ENCODE data around the gene FFAR3.

Gene FFAR3

DNA sequence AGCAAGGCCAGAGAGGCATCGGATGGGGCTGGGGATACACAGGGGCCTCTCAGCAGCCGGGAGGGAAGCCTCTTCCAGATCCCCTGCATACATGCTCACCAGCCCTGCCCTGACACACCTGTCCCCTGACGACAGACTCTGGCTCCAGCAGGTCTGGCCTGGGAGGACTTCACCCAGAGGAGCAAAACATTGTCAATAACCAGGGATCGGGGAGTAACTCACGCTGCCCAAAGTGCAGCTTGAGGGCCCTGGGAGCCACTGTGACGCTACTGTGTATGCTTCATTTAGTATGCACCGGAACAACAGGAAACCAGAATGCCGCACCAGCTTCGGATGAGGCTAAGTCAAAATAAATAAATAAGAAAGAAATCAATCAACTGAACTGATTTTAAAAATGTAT lies 41.7 kb upstream of the FFAR3 start:
- Histone ChIP-seq H3K27ac (ENCODE audit: low read length) (no peak overlapping the region), H3K4me1 (ENCODE audit: control insufficient read depth in 1 of 2, insufficient read depth in 2 of 2, low read length in 2 of 2) (no peaks in the 10 kb centered on the region), H3K9me3 (ENCODE audit: control insufficient read depth in 1 of 2, low read length in 2 of 2) (no peaks in the 10 kb centered on the region), H3K36me3 (ENCODE audit: control insufficient read depth in 1 of 2, insufficient read depth in 2 of 2, low read length in 2 of 2) (no peaks in the 10 kb centered on the region), H3K27me3 (ENCODE audit: low read depth, low read length) (no peaks in the 10 kb centered on the region), H3K4me3 (ENCODE audit: low read depth in 1 of 2, low read length in 2 of 2) (no peak overlapping the region)

DNA sequence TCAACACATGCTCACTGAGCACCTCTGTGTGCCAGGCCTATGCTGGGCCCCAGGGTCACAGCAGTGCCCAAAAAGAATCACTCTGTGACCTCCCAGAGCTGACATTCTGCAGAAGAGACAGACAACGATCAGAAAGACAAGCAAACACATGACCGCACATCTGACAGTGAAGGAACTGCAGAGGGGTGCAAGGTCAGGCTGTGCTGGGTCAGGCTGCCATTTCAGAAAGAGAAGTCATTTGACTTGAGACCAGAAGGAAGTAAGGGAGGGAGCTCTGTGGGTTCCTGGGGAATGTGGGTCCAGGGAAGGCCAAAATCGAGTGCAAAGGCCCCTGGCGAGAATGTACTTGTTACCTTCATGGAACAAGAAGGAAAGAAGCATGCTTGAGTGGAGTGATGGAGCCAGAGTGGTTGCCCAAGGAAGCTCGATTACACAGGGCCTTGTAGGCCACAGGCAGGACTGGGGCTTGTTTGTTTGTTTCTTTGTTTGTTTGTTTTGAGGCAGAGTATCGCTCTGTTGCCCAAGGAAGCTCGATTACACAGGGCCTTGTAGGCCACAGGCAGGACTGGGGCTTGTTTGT lies 40.7 kb upstream of the FFAR3 start:
- H3K4me1 ChIP-seq (ENCODE audit: control insufficient read depth in 1 of 2, insufficient read depth in 2 of 2, low read length in 2 of 2) = no peaks in the 10 kb centered on the region
- H3K27ac ChIP-seq (ENCODE audit: low read length) = no peak overlapping the region
- peaks cover 0 to 5% of the 10 kb centered on the region in 2 donors for H3K9me3 ChIP-seq (ENCODE audit: control insufficient read depth in 1 of 2, low read length in 2 of 2)
- H3K36me3 ChIP-seq (ENCODE audit: control insufficient read depth in 1 of 2, insufficient read depth in 2 of 2, low read length in 2 of 2) = no peaks in the 10 kb centered on the region
- no peaks in the 10 kb centered on the region for H3K27me3 ChIP-seq (ENCODE audit: low read depth, low read length)
- H3K4me3 ChIP-seq (ENCODE audit: low read depth in 1 of 2, low read length in 2 of 2) = no peak overlapping the region

DNA sequence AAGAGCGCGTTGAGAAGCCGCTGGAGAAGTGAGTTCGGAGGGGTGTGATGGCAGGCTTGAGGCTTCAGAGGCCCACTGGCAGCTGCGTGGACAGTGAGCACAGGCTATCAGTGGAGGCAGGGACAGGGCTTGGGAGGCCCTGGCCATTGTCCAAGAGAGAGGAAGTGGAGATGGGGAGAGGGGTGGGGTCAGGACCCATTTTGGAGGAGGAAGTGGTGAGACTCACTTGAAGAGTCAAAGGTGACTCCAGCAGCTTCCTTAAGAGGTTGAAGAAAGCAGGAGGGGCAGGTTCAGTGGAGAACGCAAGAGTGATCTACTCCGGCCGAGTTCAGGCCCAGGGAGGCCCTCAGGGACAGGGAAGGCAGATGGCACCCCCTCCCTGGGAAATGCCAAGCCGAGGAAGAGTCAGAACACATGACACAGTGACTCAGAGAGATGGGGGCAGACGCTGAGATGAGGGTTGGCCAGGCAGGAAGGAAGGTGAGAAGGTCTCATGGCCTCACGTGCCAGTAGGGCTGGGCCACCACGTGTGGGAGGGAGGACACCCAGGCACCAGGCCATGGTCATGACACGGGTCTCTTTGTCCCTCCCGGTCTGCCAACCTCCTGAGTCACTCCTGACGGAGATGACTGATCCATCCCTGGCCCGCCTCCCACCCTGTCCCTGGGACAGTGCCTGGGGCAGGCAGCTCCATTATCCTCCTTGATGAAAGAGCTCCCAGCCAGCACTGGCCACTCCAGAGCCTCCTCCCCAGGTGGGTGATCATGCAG lies 39.4 kb upstream of the FFAR3 start:
- Histone ChIP-seq H3K4me1 (ENCODE audit: control insufficient read depth in 1 of 2, insufficient read depth in 2 of 2, low read length in 2 of 2) (no peaks in the 10 kb centered on the region), H3K27ac (ENCODE audit: low read length) (no peak overlapping the region), H3K4me3 (ENCODE audit: low read depth in 1 of 2, low read length in 2 of 2) (no peak overlapping the region)

DNA sequence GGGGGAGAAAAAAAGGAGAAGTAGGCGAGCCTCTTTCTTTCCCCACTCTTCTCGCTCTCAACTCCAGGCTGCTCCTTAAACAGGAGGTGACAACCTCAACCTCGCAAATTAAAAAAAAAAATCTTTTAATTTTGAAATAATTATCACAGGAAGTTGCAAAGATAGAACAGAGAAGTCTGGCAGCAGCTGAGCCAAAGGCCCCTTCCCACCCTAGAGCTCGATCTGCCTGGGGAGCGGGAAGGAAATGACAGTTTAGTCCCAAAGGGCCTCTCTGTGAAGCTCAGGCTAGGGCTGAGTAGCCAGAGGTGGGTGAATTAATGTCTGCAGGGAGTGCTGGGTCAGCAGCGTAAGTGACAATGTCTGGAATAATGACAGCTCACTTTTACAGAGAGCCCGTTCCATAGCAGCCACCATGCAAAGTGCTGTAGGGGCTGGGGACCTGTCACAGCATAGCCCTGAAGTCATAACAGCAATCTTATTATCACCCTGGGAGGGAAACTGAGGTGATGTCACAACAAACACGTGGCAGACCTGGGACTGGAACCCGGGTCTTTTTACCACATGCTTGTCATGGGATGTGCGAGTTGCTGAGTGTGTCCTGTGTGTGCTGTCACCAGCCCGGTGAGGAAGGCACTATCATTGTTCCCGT lies 38.1 kb upstream of the FFAR3 start:
- H3K4me3 ChIP-seq (ENCODE audit: low read depth in 1 of 2, low read length in 2 of 2) = no peak overlapping the region

More for the DNA sequence above, 39.4 kb upstream of the FFAR3 start:
- Histone ChIP-seq H3K9me3 (ENCODE audit: control insufficient read depth in 1 of 2, low read length in 2 of 2) (peaks cover 0 to 5% of the 10 kb centered on the region in 2 donors), H3K27me3 (ENCODE audit: low read depth, low read length) (no peaks in the 10 kb centered on the region), H3K36me3 (ENCODE audit: control insufficient read depth in 1 of 2, insufficient read depth in 2 of 2, low read length in 2 of 2) (no peaks in the 10 kb centered on the region)

DNA sequence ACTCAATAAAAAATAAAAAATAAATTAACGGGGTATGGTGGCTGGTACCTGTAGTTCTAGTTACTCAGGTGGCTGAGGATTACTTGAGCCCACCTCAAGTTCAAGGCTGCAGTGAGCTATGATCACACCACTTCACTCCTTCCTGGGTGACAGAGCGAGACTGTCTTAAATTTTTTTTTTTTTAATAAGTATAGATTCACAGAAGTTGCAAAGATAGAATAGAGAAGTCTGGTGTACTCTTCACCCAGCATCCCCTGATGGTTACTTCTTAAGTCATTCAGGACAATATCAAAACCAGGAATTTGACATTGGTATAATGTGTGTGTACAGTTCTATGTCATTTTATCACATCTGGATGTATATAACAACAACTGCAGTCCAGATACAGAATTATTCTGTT lies 37.0 kb upstream of the FFAR3 start:
- Histone ChIP-seq H3K36me3 (ENCODE audit: control insufficient read depth in 1 of 2, insufficient read depth in 2 of 2, low read length in 2 of 2) (no peaks in the 10 kb centered on the region), H3K9me3 (ENCODE audit: control insufficient read depth in 1 of 2, low read length in 2 of 2) (peaks cover 0 to 5% of the 10 kb centered on the region in 2 donors), H3K27me3 (ENCODE audit: low read depth, low read length) (no peaks in the 10 kb centered on the region), H3K27ac (ENCODE audit: low read length) (no peak overlapping the region), H3K4me3 (ENCODE audit: low read depth in 1 of 2, low read length in 2 of 2) (no peak overlapping the region), H3K4me1 (ENCODE audit: control insufficient read depth in 1 of 2, insufficient read depth in 2 of 2, low read length in 2 of 2) (no peaks in the 10 kb centered on the region)

More for the DNA sequence above, 38.1 kb upstream of the FFAR3 start:
- Histone ChIP-seq H3K27ac (ENCODE audit: low read length) (no peak overlapping the region), H3K36me3 (ENCODE audit: control insufficient read depth in 1 of 2, insufficient read depth in 2 of 2, low read length in 2 of 2) (no peaks in the 10 kb centered on the region), H3K9me3 (ENCODE audit: control insufficient read depth in 1 of 2, low read length in 2 of 2) (peaks cover 0 to 5% of the 10 kb centered on the region in 2 donors), H3K27me3 (ENCODE audit: low read depth, low read length) (no peaks in the 10 kb centered on the region), H3K4me1 (ENCODE audit: control insufficient read depth in 1 of 2, insufficient read depth in 2 of 2, low read length in 2 of 2) (no peaks in the 10 kb centered on the region)

DNA sequence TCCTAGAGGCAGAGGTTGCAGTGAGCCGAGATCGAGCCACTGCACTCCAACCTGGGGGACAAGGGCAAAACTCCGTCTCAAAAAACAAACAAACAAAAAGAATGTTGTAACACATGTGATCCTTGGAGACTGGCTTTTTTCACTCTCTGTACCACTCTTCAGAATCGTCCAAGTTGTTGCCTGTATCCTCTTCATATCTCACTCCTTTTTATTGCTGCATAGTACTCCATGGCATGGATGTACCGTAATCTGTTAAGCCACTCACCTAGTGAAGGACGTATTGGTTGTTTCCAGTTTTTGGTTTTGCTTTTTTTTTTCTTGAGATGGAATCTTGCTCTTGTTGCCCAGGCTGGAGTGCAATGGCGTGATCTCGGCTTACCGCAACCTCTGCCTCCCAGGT lies 36.2 kb upstream of the FFAR3 start:
- Histone ChIP-seq H3K27ac (ENCODE audit: low read length) (no peak overlapping the region), H3K9me3 (ENCODE audit: control insufficient read depth in 1 of 2, low read length in 2 of 2) (peaks cover 0 to 5% of the 10 kb centered on the region in 2 donors), H3K4me1 (ENCODE audit: control insufficient read depth in 1 of 2, insufficient read depth in 2 of 2, low read length in 2 of 2) (no peaks in the 10 kb centered on the region), H3K27me3 (ENCODE audit: low read depth, low read length) (no peaks in the 10 kb centered on the region), H3K4me3 (ENCODE audit: low read depth in 1 of 2, low read length in 2 of 2) (no peak overlapping the region), H3K36me3 (ENCODE audit: control insufficient read depth in 1 of 2, insufficient read depth in 2 of 2, low read length in 2 of 2) (no peaks in the 10 kb centered on the region)

DNA sequence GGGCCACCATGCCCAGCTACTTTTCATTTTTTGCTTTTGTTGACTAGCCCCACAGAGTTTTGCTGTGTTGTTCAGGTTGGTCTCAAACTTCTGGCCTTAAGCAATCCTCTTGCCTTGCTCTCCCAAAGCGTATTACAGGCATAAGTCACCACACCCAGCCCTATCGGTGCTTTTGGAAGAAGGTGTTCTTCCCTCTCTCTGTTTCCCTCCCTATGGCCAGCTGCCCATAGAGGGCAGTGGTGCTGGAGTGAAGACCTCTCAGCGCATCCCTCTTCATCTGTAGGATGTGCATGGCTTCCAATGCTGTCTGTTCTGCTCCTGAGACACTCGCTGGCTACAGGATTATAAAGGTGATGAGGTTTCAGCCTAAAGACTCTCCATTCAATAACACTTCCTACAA lies 30.6 kb upstream of the FFAR3 start:
- Histone ChIP-seq H3K36me3 (ENCODE audit: control insufficient read depth in 1 of 2, insufficient read depth in 2 of 2, low read length in 2 of 2) (no peaks in the 10 kb centered on the region), H3K4me3 (ENCODE audit: low read depth in 1 of 2, low read length in 2 of 2) (no peak overlapping the region), H3K27me3 (ENCODE audit: low read depth, low read length) (no peaks in the 10 kb centered on the region), H3K9me3 (ENCODE audit: control insufficient read depth in 1 of 2, low read length in 2 of 2) (no peaks in the 10 kb centered on the region), H3K27ac (ENCODE audit: low read length) (no peak overlapping the region), H3K4me1 (ENCODE audit: control insufficient read depth in 1 of 2, insufficient read depth in 2 of 2, low read length in 2 of 2) (no peaks in the 10 kb centered on the region)

DNA sequence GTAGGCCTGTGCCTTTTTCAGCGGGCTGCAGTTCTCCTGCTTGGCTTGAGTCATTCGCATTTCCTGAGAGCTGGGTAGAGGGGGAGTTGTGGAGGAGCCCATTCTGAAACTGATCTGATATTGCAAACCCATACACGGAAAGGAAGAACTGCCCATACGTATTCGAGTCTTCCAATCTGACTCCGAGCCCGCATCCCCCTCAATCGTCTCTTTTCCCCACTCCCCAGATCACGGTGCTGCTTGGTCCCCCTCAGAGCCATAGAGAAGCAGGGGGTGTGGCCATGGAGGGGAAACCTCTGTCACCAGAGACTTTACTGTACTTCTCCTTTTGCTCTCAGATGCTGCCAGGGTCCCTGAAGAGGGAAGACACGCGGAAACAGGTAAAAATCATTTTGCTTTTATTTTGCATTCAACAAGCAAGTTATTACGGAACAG lies 29.4 kb upstream of the FFAR3 start, which contains the start of gene CD22:
CD22 (plus strand) TSS at position 337 of the 435 bp plus-strand sequence. CDS start 2,854 bp downstream, outside the sequence.
- Histone ChIP-seq H3K27ac (ENCODE audit: low read length) (no peak within 1 kb of the TSS), H3K27me3 (ENCODE audit: low read depth, low read length) (no peaks in the 10 kb centered on the region), H3K4me1 (ENCODE audit: control insufficient read depth in 1 of 2, insufficient read depth in 2 of 2, low read length in 2 of 2) (no peaks in the 10 kb centered on the region), H3K36me3 (ENCODE audit: control insufficient read depth in 1 of 2, insufficient read depth in 2 of 2, low read length in 2 of 2) (no peaks in the 10 kb centered on the region), H3K9me3 (ENCODE audit: control insufficient read depth in 1 of 2, low read length in 2 of 2) (no peaks in the 10 kb centered on the region), H3K4me3 (ENCODE audit: low read depth in 1 of 2, low read length in 2 of 2) (no peak within 1 kb of the TSS)

DNA sequence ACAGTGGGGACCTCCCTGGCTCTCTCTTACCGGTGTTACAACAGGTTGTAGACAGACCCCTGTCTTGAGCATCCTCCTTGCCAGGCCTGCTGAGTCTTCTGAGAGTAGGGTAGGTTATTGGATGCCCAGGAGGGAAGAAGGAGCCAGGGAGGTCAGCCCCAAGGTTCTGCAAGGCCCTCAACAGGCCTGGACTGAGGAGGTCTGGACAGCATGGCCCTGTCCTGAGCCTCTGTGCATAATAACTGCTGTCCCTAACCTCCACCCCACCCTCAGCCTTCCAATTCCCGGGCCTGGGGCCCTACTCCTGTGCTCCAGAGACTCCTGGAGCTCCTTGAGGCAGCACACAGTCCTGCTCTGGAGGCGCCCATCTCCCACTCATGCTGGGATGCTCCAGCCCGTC lies 28.9 kb upstream of the FFAR3 start:
- H3K27me3 ChIP-seq (ENCODE audit: low read depth, low read length) = no peaks in the 10 kb centered on the region
- H3K4me3 ChIP-seq (ENCODE audit: low read depth in 1 of 2, low read length in 2 of 2) = no peak overlapping the region
- H3K36me3 ChIP-seq (ENCODE audit: control insufficient read depth in 1 of 2, insufficient read depth in 2 of 2, low read length in 2 of 2) = no peaks in the 10 kb centered on the region
- H3K27ac ChIP-seq (ENCODE audit: low read length) = no peak overlapping the region
- no peaks in the 10 kb centered on the region for H3K9me3 ChIP-seq (ENCODE audit: control insufficient read depth in 1 of 2, low read length in 2 of 2)
- no peaks in the 10 kb centered on the region for H3K4me1 ChIP-seq (ENCODE audit: control insufficient read depth in 1 of 2, insufficient read depth in 2 of 2, low read length in 2 of 2)

DNA sequence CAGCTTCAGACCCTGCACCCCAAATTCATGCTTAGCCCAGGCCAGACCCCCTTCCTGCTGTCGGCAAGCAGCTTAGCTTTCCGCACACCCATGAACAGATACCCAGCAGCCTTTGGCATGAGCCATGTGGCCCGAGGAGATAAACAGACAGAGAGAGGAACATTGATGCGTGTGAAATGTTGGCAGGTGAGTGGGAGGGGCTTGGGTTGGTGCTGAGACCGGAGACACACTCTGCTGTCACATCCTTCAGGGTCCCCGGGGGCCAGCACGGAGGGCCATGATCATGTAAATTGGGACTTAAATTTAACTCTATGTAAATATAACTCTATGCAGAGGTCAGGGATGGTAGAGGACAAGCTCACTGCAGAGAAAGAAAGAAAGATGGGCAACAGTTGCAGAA lies 27.8 kb upstream of the FFAR3 start:
- H3K27ac ChIP-seq (ENCODE audit: low read length) = no peak overlapping the region
- no peak overlapping the region for H3K4me3 ChIP-seq (ENCODE audit: low read depth in 1 of 2, low read length in 2 of 2)
- H3K36me3 ChIP-seq (ENCODE audit: control insufficient read depth in 1 of 2, insufficient read depth in 2 of 2, low read length in 2 of 2) = no peaks in the 10 kb centered on the region
- no peaks in the 10 kb centered on the region for H3K27me3 ChIP-seq (ENCODE audit: low read depth, low read length)
- no peaks in the 10 kb centered on the region for H3K9me3 ChIP-seq (ENCODE audit: control insufficient read depth in 1 of 2, low read length in 2 of 2)
- H3K4me1 ChIP-seq (ENCODE audit: control insufficient read depth in 1 of 2, insufficient read depth in 2 of 2, low read length in 2 of 2) = no peaks in the 10 kb centered on the region

DNA sequence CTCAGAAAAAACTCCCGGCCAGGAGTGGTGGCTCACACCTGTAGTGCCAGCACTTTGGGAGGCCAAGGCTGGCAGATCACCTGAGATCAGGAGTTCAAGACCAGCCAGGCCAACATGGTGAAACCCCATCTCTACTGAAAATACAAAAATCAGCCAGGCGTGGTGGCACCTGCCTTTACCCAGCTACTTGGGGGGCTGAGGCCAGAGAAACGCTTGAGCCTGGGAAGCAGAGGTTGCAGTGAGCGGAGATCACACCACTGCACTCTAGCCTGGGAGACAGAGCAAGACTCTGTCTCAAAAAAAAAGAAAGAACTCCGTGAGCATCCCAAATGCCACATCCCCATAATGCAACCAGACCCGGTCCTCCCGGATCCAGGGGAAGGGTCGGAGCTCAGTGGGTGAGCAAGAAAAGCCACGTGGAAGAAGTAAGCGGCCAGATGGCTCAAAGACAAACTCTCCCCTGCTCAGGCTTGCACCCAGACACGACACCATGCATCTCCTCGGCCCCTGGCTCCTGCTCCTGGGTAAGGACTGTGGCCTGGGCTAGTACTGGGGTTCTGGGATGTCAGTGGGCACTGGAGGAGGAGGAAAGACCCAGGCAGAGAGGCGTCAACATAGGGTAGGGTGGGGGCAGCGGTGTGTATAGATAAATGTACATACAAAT lies 26.6 kb upstream of the FFAR3 start:
- Histone ChIP-seq H3K27ac (ENCODE audit: low read length) (no peak overlapping the region), H3K27me3 (ENCODE audit: low read depth, low read length) (no peaks in the 10 kb centered on the region), H3K9me3 (ENCODE audit: control insufficient read depth in 1 of 2, low read length in 2 of 2) (no peaks in the 10 kb centered on the region), H3K4me1 (ENCODE audit: control insufficient read depth in 1 of 2, insufficient read depth in 2 of 2, low read length in 2 of 2) (no peaks in the 10 kb centered on the region), H3K36me3 (ENCODE audit: control insufficient read depth in 1 of 2, insufficient read depth in 2 of 2, low read length in 2 of 2) (no peaks in the 10 kb centered on the region), H3K4me3 (ENCODE audit: low read depth in 1 of 2, low read length in 2 of 2) (no peak overlapping the region)

All from muscle layer of duodenum (tissue), 2 donors.